Measurements from ENCODE around the gene BRCC3.

The BRCC3 gene

DNA sequence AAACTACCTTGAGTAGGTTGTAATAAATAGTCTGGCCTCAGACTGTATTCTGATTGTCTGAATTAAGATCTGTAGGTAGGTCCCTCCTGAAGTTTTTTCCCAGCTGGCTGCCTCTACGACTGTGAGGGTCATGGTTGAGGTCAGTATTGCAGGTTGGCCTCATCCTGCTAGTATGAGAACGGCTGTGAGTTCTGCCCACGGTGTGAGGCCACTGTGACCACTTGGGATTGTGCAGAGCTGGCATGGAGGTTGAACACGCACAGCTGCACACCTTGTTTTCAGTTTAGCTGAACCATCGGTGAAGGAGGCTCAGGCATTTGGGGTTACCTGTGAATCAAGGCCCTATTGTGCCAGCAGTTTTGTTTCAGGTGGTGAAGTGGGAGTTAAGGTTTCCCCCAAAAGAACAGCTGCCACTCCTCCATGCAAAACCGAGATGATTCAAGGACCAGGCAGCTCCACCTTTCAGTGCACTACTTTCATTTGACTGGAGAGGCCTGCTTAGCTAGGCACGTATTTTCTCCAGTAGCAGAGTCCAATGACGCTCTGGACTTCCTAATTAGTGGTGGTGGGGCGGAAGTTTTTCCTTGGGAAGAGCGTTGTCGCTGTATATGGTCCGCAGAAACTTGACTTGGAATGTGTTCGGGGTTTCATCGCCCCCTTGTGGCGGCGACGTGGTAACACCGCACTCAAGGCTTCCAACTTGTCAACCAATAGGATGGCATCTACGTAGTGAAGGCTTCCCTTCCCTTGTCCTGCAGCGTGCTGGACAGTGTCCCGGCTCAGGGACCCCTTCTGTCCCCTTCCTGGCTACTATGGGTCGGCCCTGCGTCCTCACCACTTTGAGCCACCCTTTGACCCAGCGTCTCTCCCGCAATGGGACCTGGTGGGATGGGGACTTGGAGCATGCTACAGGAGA lies 14.2 kb upstream of the BRCC3 start:
- DNase-seq (ENCODE audit: low spot score) = peak; percentile 52

- DNase-seq (ENCODE audit: low spot score) = no peak
Measured at GRCh38 chrX:155061760-155062159, 9.5 kb upstream of the BRCC3 start.

DNA sequence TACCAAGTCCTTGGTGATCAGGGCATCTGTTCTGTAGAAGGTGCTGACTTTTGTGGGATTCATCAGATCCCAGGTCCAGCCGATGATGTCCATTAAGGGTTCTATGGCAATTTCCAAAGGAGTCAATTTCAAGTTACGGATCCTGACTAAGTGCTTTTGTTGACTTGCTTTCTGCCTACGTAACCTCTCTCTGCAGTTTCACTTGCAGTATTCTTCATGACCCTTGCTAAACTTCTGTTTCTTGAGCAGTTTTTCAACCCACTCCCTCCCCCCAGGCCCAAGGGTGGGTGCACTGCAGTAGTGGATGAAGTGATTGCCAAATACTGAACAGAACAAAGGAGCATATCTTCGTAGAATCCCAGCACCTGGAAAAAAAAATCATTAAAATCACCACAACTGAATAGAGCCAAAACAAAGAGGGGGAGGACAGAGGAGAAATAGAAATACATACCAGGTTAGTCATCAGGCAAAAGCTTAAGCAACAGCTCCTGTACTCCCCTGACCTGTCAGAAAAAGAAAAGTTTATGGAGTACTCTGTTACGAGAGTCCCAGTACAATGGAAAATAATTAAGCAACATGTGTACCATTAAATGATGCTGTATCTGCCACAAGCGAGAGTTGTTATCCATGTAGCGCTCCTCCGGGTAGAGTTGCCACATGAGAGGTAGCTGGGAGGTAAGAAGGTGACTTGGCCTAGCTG lies 6.1 kb upstream of the BRCC3 start:
- no peak for DNase-seq (ENCODE audit: low spot score)

DNA sequence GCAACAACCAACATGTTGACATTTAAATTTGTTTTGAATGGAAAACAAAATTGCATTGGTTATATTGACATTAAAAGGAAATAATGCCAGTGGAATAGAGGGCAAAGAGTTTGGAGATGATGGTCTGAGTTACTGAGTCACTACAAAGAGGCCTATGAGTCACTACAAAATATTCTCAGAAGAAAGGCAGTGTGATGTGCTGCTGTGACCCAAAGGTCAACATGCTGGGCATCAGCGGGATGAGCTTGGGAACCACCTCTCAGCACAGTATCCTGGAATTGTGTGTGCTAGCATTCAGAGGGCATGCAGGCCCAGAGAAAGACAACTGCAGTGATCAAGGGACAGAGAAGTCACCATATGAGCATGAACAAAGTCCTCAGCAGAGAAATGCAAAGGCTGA lies 3.1 kb upstream of the BRCC3 start:
- peak; percentile 46 for DNase-seq (ENCODE audit: low spot score)

DNA sequence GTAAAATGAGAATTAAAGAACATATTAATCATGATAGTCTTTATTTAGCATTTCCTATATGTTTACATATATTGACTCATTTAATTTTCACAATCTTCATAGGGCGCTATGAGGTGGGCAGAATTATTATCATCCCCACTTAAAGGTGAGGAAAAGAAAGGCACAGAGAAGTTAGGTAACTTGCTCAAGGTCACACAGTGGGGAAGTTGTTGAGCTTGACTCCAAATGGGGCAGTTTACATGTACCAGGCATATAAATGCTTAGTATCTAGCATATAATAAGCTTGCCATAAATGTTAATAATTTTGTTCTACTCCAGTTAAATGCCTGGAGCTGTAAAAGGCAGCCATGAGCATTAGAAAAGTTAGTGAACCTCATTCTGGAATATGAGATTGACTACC lies 1.9 kb upstream of the BRCC3 start:
- no peak for DNase-seq (ENCODE audit: low spot score)

GRCh38 chrX:155070038-155070437 lies 1.3 kb upstream of the BRCC3 start:
- DNase-seq (ENCODE audit: low spot score) = no peak

DNA sequence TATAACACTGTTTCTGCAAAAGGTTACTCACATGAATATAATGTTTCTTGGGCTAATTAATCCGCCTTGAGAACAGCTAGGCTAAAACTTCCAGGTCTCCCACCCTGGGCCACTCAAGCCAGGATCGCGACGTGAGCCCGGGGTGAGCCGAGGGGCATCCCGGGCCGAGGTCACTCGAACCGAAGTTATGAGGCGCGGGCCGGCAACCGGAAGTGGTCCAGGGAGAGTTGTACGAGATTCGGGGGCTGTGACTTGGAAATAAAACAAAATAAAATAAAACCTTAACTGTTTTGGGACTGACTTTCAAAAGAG lies 689 bp upstream of the BRCC3 start:
- DNase-seq (ENCODE audit: low spot score) = no peak

DNA sequence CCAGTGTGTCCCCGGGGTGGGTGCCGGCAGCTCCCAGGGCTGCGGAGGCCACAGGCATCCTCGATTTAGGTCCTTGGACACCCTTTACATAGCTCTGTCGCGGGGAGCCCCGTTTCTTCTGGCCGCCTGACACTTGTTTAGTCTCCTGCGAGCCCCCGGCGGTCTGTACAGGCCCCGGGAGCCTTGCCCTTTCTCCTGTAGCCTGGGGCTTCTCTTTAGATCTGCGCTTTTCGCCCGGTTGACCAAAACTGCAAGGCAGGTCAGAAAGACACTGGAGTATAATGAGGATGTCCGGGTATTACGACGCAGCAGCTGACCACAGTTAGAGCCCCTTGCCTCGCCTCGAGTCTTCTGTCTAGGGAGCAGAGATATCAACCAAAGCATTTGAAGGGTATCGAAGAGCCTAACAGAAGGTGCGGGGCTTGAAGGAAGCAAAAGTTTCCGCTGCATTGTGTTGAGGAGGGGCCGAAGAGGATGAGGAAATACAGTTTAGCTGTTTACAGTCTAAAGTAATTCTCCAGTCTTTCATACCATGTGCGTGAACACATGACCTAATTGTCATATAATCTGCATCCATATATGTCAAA lies 479 bp downstream of the BRCC3 start:
- DNase-seq (ENCODE audit: low spot score) = peak; percentile 10

GRCh38 chrX:155086202-155086840 lies 15.0 kb downstream of the BRCC3 start:
- peak; percentile 16 for DNase-seq (ENCODE audit: low spot score)

- DNase-seq (ENCODE audit: low spot score) = no peak
Measured at GRCh38 chrX:155086961-155087735, 15.8 kb downstream of the BRCC3 start.

- DNase-seq (ENCODE audit: low spot score) = no peak
Measured at GRCh38 chrX:155094468-155095061, 23.3 kb downstream of the BRCC3 start.

DNA sequence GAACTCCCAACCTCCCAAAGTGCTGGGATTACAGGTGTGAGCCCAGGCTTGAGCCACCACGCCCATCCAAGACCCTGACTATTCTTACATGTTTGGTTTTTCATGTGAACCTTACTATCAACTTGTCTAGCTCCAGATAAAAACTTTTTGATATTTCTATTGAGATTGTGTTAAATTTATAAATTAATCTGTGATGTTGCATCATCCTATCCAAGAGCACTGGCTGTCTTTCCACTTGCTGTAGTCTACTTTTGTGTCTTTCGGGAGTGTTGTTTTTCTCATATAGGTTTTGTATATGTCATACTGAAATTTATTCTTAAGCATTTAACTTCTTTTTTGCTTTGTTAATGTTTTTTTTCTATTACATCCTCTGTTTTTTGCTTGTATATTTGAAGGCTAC lies 34.6 kb downstream of the BRCC3 start:
- DNase-seq (ENCODE audit: low spot score) = no peak

DNA sequence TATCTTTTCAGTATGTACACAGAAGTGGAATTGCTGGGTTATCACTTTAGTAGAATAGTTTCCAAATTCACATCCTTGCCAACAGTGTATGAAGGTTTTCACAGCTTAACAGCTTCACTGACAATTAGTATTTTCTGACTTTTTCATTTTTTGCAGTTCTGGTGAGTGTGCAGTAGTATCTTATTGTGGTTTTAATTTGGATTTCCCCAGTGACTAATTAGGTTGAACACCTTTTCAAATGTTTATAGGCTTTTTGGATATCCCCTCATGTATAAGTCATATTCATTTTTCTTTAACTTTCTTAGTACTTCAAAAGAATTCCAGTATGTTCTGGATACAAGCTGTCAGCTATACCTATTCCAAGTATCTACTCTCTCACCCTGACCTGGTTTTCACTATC lies 37.1 kb downstream of the BRCC3 start:
- no peak for DNase-seq (ENCODE audit: low spot score)

DNA sequence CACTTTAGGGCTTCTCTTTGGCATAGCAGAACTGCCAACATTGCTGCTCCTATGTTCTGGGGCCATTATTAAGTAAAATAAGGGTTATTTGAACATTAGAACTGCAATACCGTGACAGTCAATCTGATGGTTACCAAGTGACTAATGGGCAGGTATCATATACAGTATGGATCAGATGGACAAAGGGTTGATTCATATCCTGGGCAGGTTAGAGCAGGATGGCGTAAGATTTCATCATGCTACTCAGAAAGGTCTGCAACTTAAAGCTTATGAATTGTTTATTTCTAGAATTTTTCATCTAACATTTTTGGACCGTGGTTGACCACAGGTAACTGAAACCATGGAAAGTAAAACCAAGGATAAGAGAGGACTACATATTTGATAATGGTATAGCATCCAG lies 40.9 kb downstream of the BRCC3 start:
- no peak for DNase-seq (ENCODE audit: low spot score)

DNA sequence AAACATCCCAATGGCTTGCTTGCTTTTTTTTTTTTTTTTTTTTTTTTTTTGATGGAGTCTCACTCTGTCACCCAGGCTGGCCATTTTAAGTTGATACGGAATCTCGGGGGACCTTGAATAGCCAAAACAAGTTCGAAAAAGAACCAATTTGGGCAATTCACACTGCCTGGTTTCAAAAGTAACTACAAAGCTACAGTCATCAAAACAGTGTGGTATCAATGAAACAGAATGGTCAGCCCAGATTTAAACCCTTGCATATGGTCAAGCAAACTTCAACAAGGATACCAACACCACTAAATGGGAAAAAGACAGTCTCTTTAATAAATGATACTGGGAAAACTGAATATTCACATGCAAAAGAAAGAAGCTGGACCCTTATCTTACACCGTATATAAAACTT lies 41.8 kb downstream of the BRCC3 start:
- DNase-seq (ENCODE audit: low spot score) = no peak

- no peak for DNase-seq (ENCODE audit: low spot score)
Measured at GRCh38 chrX:155115174-155115819, 44.0 kb downstream of the BRCC3 start.

- no peak for DNase-seq (ENCODE audit: low spot score)
Measured at GRCh38 chrX:155127465-155127864, 56.2 kb downstream of the BRCC3 start.

DNA sequence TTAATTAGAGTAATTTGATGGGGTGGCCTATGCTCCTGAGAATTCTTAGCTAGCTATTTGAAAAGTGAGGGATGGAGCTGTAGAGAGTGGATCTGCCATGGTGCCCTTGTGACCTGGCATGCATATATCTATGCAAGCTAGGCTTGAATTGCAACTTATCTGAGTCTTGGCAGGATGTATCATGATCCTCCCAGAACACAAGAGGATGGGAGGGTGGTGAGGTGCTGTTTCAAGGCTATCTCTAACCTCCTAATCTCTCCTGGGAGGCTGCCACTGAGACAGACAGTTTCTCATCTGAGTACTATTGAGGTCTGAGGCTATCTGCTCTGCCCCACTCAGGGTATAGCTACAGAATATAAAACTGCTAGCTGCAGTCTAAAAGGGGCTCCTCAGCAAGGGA lies 56.6 kb downstream of the BRCC3 start:
- no peak for DNase-seq (ENCODE audit: low spot score)

DNA sequence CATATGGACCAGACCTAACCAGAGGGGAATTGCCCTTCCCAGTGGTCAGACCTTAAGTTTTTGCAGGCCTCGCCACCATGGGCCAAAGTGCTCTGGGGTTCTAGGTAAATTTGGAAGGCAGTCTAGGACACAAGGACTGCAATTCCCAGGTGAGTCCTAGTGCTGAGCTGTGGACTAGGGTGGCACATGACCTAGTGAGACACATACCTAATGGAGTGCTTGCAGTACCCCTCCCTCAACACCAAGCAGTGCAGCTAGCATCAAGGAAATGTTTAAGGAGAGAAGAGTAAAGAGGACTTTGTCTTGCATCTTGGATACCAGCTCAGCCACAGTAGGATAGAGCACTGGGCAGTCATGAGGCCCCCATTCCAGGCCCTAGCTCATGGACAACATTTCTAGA lies 60.8 kb downstream of the BRCC3 start:
- no peak for DNase-seq (ENCODE audit: low spot score)

DNA sequence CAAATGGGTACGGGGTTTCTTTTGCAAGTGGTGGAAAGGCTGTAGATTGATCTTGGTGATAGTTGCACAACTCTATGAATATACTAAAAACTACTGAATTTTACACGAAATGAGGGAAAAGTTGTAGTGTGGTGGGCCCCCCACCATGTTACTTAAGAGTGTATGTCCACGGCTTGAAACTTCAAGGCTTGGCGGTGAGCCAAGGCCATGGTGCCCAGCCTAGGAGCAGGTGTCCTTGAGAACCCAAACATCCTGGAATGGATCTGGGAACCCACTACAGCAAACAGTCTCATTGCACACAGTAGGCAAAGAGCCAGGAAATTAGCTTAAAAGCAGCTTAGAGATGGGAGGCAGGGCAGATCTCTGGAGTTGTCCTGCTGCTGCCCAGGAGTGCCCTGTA lies 62.9 kb downstream of the BRCC3 start:
- DNase-seq (ENCODE audit: low spot score) = no peak

- DNase-seq (ENCODE audit: low spot score) = no peak
Measured at GRCh38 chrX:155143959-155144548, 72.7 kb downstream of the BRCC3 start.
